ENCODE results near the gene SLC2A8.

Gene SLC2A8

DNA sequence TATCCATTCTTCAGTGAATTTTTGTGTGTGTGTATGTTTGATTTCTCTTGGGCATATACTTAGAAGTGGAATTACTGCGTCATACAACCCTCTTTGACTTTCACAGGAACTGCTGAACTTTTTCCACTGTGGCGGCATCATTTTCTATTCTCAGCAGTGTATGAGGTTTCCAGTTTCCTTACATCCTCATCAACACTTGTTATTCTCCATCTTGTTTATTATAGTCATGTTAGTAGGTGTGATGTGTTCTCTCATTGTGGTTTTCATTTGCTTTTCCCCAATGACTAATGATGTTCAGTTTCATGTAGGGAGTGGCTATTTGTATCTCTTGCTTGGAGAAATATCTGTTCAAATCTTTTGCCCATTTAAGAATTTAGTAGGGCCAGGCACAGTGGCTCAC is 29.8 kb downstream of the SLC2A8 start:
- POLR2A ChIA-PET = no interaction called here
- TF ChIP-seq, protein P1, sequence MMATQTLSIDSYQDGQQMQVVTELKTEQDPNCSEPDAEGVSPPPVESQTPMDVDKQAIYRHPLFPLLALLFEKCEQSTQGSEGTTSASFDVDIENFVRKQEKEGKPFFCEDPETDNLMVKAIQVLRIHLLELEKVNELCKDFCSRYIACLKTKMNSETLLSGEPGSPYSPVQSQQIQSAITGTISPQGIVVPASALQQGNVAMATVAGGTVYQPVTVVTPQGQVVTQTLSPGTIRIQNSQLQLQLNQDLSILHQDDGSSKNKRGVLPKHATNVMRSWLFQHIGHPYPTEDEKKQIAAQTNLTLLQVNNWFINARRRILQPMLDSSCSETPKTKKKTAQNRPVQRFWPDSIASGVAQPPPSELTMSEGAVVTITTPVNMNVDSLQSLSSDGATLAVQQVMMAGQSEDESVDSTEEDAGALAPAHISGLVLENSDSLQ (IDR thresholded peaks at IDR 0.05) = no peak
- TF ChIP-seq FOXM1 (IDR thresholded peaks at IDR 0.05; ENCODE audit: borderline replicate concordance) (no peak), FOXK2 (IDR thresholded peaks at IDR 0.05) (no peak), SUZ12 (IDR thresholded peaks at IDR 0.05) (no peak), ELF4 (IDR thresholded peaks at IDR 0.05) (no peak), ZNF384 (IDR thresholded peaks at IDR 0.05) (no peak), CTBP1 (IDR thresholded peaks at IDR 0.05; ENCODE audit: borderline replicate concordance) (no peak)

DNA sequence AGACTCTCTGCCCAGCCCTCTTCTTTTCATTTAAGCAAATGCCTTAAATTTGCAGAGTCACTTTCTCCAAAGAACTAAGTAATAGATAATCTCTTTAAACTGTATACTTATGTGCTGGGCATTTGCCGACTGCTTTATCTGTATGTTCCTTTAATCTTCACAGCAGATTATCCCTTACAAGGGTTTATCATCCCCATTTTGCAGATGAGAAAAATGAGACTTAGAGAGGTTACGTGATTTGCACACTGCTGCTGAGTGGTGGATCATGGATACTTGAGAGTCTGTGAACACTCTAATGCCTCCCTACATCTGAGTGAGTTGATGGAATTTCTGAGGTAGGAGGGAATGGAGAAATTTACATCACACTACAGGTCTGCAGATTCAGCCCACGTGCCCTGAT is 31.4 kb downstream of the SLC2A8 start:
- CTCF ChIA-PET = no interaction called here
- no peak for DNase-seq (ENCODE audit: extremely low spot score)
- POLR2A ChIA-PET = no interaction called here
- no peak for TF ChIP-seq NFRKB (IDR thresholded peaks at IDR 0.05)
- TF ChIP-seq ARNT (IDR thresholded peaks at IDR 0.05) = no peak
- no peak for TF ChIP-seq CTBP1 (IDR thresholded peaks at IDR 0.05; ENCODE audit: borderline replicate concordance)
- no peak for TF ChIP-seq HDGF (IDR thresholded peaks at IDR 0.05; ENCODE audit: borderline replicate concordance)
- no peak for TF ChIP-seq FOXA1 (IDR thresholded peaks at IDR 0.05)
- TF ChIP-seq SP1 (IDR thresholded peaks at IDR 0.05) = no peak

More for the DNA sequence above, 29.8 kb downstream of the SLC2A8 start:
- CTCF ChIA-PET = no interaction called here
- DNase-seq (ENCODE audit: extremely low spot score) = no peak

DNA sequence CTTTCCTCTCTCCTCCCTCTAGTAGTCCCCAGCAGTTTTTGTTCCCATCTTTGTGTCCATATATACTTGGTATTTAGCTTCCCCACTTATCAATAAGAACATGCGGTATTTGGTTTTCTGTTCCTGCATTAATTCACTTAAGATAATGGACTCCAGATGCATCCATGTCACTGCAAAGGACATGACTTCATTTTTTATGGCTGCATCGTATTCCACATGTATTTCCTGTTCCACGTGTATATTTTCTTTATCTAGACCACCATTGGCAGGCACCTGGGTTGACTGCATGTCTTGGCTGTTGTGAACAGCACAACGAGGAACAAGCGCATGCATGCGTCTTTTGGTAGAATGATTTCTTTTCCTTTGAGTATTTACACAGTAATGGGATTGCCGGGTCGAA is 33.4 kb downstream of the SLC2A8 start:
- POLR2A ChIA-PET = no interaction called here
- DNase-seq (ENCODE audit: extremely low spot score) = no peak
- TF ChIP-seq CTBP1 (IDR thresholded peaks at IDR 0.05; ENCODE audit: borderline replicate concordance) (no peak), SP1 (IDR thresholded peaks at IDR 0.05) (no peak), L3MBTL2 (conservative IDR thresholded peaks at IDR 0.05) (no peak), BHLHE40 (IDR thresholded peaks at IDR 0.05; ENCODE audit: borderline replicate concordance) (no peak), FOXA1 (IDR thresholded peaks at IDR 0.05) (no peak), TARDBP (IDR thresholded peaks at IDR 0.05) (no peak), HDGF (IDR thresholded peaks at IDR 0.05; ENCODE audit: borderline replicate concordance) (no peak), ELF4 (IDR thresholded peaks at IDR 0.05) (no peak), ZNF384 (IDR thresholded peaks at IDR 0.05) (no peak), FOXM1 (IDR thresholded peaks at IDR 0.05; ENCODE audit: borderline replicate concordance) (no peak), SUZ12 (IDR thresholded peaks at IDR 0.05) (no peak), FOXK2 (IDR thresholded peaks at IDR 0.05) (no peak), NFRKB (IDR thresholded peaks at IDR 0.05) (no peak), LEF1 (IDR thresholded peaks at IDR 0.05; ENCODE audit: borderline replicate concordance) (no peak), ARNT (IDR thresholded peaks at IDR 0.05) (no peak)
- TF ChIP-seq, protein P1 (IDR thresholded peaks at IDR 0.05) = no peak
- CTCF ChIA-PET = interaction anchor here (0.8 kb wide), 1 partner anchor 13 kb away, joined by 3 read pairs; no protein-coding TSS in a partner anchor

DNA sequence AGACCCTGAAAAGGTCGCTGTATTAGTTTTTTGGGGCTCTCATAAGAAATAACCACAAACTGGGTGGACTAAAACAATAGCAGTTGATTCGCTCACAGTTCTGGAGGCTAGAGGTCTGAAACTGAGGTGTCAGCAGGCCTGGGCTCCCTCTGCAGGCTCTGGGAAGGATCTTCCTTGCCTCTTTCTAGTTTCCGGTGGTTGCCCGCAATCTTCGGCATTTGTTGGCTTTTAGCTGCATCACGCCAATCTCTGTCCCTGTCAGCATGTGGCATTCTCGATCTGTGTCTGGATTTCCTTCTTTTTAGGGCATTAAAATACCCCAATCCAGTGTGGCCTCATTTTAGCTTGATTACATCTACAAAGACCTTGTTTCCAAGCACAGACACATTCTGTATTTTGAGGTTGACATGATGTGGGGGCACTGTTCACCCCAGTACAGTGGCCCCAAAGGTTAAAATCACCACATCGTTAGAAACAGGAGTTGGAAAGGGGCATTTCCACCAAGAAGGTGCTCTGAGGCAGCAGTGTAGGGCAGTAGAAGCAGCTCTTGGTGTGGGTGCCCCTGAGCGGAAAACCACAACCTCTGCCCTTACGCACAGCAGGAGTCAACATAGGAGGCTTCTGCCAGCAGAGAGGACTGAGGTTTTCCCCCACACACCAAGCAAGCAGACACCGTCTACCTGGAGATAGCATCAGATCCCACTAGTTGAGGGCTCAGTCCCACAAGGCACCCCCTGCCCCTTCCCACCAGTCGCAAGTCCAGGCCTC is 40.7 kb downstream of the SLC2A8 start:
- POLR2A ChIA-PET = interaction anchor here (1.6 kb wide), 1 partner anchor 13 kb away, joined by 6 read pairs; the partner anchor contains the start of gene ZNF79

DNA sequence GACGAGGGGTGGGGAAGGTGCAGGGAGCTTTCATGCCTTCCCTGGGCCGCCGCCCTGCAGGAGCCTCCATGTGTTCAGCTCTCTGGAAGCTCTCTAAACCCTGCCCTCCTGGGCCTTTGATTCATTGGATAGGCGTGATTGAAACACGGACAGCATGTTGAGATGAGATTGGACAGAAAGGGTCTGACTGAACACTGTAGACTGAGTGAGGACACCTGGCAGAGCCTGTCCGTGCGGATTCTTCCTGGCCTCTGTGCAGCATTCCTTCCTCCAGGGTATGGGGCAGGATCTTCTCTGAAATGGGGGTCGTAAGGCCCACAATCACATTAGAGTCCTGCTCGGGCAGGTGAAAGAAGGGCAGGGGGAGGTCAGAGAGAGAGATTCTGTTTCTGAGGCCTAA is 41.4 kb downstream of the SLC2A8 start:
- ChIA-PET POLR2A (interaction anchor here (1.6 kb wide), 1 partner anchor 14 kb away, joined by 6 read pairs; the partner anchor contains the start of gene ZNF79), CTCF (no interaction called here)

More for the DNA sequence above, 40.7 kb downstream of the SLC2A8 start:
- TF ChIP-seq FOXM1 (IDR thresholded peaks at IDR 0.05; ENCODE audit: borderline replicate concordance) = no peak
- no peak for TF ChIP-seq FOXK2 (IDR thresholded peaks at IDR 0.05)
- no peak for TF ChIP-seq SP1 (IDR thresholded peaks at IDR 0.05)
- TF ChIP-seq SUZ12 (IDR thresholded peaks at IDR 0.05) = no peak
- no peak for TF ChIP-seq L3MBTL2 (conservative IDR thresholded peaks at IDR 0.05)
- no peak for TF ChIP-seq TARDBP (IDR thresholded peaks at IDR 0.05)
- TF ChIP-seq FOXA1 (IDR thresholded peaks at IDR 0.05) = no peak
- TF ChIP-seq, protein P1 (IDR thresholded peaks at IDR 0.05) = no peak
- DNase-seq (ENCODE audit: extremely low spot score) = no peak
- CTCF ChIA-PET = no interaction called here

More for the DNA sequence above, 41.4 kb downstream of the SLC2A8 start:
- TF ChIP-seq FOXM1 (IDR thresholded peaks at IDR 0.05; ENCODE audit: borderline replicate concordance) (no peak), ARNT (IDR thresholded peaks at IDR 0.05) (no peak), LEF1 (IDR thresholded peaks at IDR 0.05; ENCODE audit: borderline replicate concordance) (no peak), TARDBP (IDR thresholded peaks at IDR 0.05) (no peak), BHLHE40 (IDR thresholded peaks at IDR 0.05; ENCODE audit: borderline replicate concordance) (no peak), ELF4 (IDR thresholded peaks at IDR 0.05) (no peak), SP1 (IDR thresholded peaks at IDR 0.05) (no peak), FOXK2 (IDR thresholded peaks at IDR 0.05) (no peak), CTBP1 (IDR thresholded peaks at IDR 0.05; ENCODE audit: borderline replicate concordance) (no peak)
- TF ChIP-seq, protein P1 (IDR thresholded peaks at IDR 0.05) = no peak
- no peak for DNase-seq (ENCODE audit: extremely low spot score)
